Astrocyte of the spinal cord (primary cell): ENCODE results near the gene TACC3.

ENCODE experiments used
- DNase-seq: peaks from one replicate; pipeline ENCODE4 v3.0.0; 2011; ENCODE audit warnings: low read depth, low spot score
- H3K4me3 ChIP-seq: 2 replicates; pipeline ENCODE4 v1.5.1; 2011; ENCODE audit warnings: low read depth, mild to moderate bottlenecking, low read length, moderate library complexity
- CTCF ChIP-seq: IDR thresholded peaks from 2 replicates; pipeline ENCODE4 v1.5.1; 2012; ENCODE audit warnings: low read depth, mild to moderate bottlenecking, low read length, inconsistent platforms
- in situ Hi-C: cut with HindIII; loops from 2 replicates; pipeline ENCODE4 v1.10.0; 2017; ENCODE audit warnings: low sequenced_read_pairs

The TACC3 gene

GRCh38 chr4:1750381-1751154 is 29.2 kb downstream of the TACC3 start:
- H3K4me3 ChIP-seq, result no peak overlapping the region
- no peak for DNase-seq
- no peak for TF ChIP-seq CTCF
- in situ Hi-C loops, result no loop called here

- H3K4me3 ChIP-seq, result no peak overlapping the region
- TF ChIP-seq CTCF, result no peak
- no peak for DNase-seq
- in situ Hi-C loops, result no loop called here
Measured at GRCh38 chr4:1751155-1751918, 30.0 kb downstream of the TACC3 start.

- no peak for TF ChIP-seq CTCF
- in situ Hi-C loops, result no loop called here
- DNase-seq, result no peak
- H3K4me3 ChIP-seq, result no peak overlapping the region
Measured at GRCh38 chr4:1751919-1752283, 30.6 kb downstream of the TACC3 start.

GRCh38 chr4:1752284-1753041 is 31.1 kb downstream of the TACC3 start:
- DNase-seq, result no peak
- no peak overlapping the region for H3K4me3 ChIP-seq
- TF ChIP-seq CTCF, result no peak
- in situ Hi-C loops, result no loop called here

GRCh38 chr4:1753294-1753696 is 32.0 kb downstream of the TACC3 start:
- no peak for TF ChIP-seq CTCF
- DNase-seq, result no peak
- no peak overlapping the region for H3K4me3 ChIP-seq
- in situ Hi-C loops, result no loop called here

- in situ Hi-C loops, result no loop called here
- no peak for TF ChIP-seq CTCF
Measured at GRCh38 chr4:1753697-1754311, 32.5 kb downstream of the TACC3 start.

More at GRCh38 chr4:1753697-1754311, 32.5 kb downstream of the TACC3 start:
- DNase-seq, result no peak
- H3K4me3 ChIP-seq, result no peak overlapping the region
